Omental fat pad (tissue), 4 donors: ENCODE data around the gene TACC2. TPM values are rescaled to one million over a fixed set of nuclear protein-coding genes. Genes with fewer than 3 reads are reported as not detected.

ENCODE experiments used
- ATAC-seq: fragments of 150-250 bp; one replicate; pipeline ENCODE4 v1.9.1; 2016; ENCODE audit warnings: mild to moderate bottlenecking, moderate library complexity; ENCODE audit not compliant: low FRiP score
- DNase-seq: peaks from one replicate; pipeline ENCODE4 v3.0.0-alpha.2; 2019; ENCODE audit warnings: low spot score
- total RNA-seq, 4 donors: library from RNA; depleted of rRNA; stranded (reverse); fragments of >200 nt; gene quantifications; one replicate each; pipeline ENCODE4 v1.1.0, GENCODE V29; 2016
- TF ChIP-seq, protein P1 (sequence below), 3 donors: fragments of 450-650 bp; IDR thresholded peaks; one replicate each; pipeline ENCODE4 v1.5.1; 2016 to 2017; ENCODE audit warnings: antibody characterized with exemption in 3 of 3, mild to moderate bottlenecking in 3 of 3, moderate library complexity in 2 of 3

The TACC2 gene
- total RNA-seq, 4 donors from 2014 or later = 23.8 to 33.6 (median 29.4) TPM

DNA sequence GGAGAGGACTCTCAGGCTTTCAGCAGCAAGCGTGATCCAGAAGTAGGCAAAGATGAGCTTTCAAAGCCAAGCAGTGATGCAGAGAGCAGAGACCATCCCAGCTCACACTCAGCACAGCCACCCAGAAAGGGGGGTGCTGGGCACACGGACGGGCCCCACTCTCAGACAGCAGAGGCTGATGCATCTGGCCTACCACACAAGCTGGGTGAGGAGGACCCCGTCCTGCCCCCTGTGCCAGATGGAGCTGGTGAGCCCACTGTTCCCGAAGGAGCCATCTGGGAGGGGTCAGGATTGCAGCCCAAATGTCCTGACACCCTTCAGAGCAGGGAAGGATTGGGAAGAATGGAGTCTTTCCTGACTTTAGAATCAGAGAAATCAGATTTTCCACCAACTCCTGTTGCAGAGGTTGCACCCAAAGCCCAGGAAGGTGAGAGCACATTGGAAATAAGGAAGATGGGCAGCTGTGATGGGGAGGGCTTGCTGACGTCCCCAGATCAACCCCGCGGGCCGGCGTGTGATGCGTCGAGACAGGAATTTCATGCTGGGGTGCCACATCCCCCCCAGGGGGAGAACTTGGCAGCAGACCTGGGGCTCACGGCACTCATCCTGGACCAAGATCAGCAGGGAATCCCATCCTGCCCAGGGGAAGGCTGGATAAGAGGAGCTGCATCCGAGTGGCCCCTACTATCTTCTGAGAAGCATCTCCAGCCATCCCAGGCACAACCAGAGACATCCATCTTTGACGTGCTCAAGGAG, 95.5 kb downstream of the TACC2 start:
- ATAC-seq (no peak), DNase-seq (no peak)
- TF ChIP-seq, protein P1, sequence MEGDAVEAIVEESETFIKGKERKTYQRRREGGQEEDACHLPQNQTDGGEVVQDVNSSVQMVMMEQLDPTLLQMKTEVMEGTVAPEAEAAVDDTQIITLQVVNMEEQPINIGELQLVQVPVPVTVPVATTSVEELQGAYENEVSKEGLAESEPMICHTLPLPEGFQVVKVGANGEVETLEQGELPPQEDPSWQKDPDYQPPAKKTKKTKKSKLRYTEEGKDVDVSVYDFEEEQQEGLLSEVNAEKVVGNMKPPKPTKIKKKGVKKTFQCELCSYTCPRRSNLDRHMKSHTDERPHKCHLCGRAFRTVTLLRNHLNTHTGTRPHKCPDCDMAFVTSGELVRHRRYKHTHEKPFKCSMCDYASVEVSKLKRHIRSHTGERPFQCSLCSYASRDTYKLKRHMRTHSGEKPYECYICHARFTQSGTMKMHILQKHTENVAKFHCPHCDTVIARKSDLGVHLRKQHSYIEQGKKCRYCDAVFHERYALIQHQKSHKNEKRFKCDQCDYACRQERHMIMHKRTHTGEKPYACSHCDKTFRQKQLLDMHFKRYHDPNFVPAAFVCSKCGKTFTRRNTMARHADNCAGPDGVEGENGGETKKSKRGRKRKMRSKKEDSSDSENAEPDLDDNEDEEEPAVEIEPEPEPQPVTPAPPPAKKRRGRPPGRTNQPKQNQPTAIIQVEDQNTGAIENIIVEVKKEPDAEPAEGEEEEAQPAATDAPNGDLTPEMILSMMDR (IDR thresholded peaks at IDR 0.05) = no peak

DNA sequence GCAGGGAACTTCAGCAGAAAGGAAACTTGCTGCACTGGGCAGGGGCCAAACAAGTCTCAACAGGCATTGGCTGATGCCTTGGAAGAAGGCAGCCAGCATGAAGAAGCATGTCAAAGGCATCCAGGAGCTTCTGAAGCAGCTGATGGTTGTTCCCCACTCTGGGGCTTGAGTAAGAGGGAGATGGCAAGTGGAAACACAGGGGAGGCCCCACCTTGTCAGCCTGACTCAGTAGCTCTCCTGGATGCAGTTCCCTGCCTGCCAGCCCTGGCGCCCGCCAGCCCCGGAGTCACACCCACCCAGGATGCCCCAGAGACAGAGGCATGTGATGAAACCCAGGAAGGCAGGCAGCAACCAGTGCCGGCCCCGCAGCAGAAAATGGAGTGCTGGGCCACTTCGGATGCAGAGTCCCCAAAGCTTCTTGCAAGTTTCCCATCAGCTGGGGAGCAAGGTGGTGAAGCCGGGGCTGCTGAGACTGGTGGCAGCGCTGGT, 96.5 kb downstream of the TACC2 start:
- no peak for ATAC-seq
- TF ChIP-seq, protein P1 (IDR thresholded peaks at IDR 0.05) = no peak
- no peak for DNase-seq

DNA sequence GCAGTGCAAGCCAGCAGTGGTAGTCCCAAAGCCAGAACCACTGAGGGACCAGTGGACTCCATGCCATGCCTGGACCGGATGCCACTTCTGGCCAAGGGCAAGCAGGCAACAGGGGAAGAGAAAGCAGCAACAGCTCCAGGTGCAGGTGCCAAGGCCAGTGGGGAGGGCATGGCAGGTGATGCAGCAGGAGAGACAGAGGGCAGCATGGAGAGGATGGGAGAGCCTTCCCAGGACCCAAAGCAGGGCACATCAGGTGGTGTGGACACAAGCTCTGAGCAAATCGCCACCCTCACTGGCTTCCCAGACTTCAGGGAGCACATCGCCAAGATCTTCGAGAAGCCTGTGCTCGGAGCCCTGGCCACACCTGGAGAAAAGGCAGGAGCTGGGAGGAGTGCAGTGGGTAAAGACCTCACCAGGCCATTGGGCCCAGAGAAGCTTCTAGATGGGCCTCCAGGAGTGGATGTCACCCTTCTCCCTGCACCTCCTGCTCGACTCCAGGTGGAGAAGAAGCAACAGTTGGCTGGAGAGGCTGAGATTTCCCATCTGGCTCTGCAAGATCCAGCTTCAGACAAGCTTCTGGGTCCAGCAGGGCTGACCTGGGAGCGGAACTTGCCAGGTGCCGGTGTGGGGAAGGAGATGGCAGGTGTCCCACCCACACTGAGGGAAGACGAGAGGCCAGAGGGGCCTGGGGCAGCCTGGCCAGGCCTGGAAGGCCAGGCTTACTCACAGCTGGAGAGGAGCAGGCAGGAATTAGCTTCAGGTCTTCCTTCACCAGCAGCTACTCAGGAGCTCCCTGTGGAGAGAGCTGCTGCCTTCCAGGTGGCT, 97.7 kb downstream of the TACC2 start:
- ATAC-seq (no peak), DNase-seq (no peak)
- TF ChIP-seq, protein P1 (IDR thresholded peaks at IDR 0.05) = no peak

DNA sequence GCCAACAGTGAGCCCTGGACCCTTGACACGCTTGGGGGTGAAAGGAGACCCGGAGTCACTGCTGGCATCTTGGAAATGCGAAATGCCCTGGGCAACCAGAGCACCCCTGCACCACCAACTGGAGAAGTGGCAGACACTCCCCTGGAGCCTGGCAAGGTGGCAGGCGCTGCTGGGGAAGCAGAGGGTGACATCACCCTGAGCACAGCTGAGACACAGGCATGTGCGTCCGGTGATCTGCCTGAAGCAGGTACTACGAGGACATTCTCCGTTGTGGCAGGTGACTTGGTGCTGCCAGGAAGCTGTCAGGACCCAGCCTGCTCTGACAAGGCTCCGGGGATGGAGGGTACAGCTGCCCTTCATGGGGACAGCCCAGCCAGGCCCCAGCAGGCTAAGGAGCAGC, 98.5 kb downstream of the TACC2 start:
- ATAC-seq = no peak
- TF ChIP-seq, protein P1 (IDR thresholded peaks at IDR 0.05) = no peak
- no peak for DNase-seq

DNA sequence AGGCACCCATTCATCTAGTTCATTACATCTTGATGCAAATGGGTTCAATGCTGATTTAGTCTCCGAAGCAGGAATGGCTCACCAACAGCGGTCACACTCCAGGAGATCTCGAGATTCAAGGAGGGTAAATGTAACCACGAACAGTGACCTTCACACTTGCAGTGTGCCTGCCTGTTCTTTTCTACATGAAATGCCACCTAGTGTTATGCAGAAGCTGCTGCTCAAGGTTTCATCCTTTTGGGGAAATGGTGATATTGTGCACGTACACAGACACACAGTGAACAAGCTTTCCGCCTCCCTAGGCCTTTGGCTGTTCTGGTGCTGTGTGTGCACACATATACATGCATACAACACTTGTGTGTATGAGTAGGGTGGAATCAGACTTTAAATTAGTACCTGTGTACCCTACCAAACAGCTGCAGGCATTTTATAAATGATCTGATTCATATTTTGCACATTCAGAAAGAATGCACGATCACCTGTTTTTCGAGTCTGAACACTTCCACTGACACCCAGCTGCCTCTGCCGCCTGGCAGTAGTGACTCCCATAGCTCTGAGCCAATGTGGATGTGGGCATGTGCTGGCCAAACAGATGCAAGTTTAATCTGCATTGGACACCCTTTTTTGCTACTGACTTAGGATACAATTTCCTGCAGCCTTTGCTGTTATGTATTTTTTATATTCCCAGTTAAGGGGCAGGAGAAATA, 100.5 kb downstream of the TACC2 start:
- ATAC-seq = no peak
- no peak for DNase-seq
- TF ChIP-seq, protein P1 (IDR thresholded peaks at IDR 0.05) = no peak

DNA sequence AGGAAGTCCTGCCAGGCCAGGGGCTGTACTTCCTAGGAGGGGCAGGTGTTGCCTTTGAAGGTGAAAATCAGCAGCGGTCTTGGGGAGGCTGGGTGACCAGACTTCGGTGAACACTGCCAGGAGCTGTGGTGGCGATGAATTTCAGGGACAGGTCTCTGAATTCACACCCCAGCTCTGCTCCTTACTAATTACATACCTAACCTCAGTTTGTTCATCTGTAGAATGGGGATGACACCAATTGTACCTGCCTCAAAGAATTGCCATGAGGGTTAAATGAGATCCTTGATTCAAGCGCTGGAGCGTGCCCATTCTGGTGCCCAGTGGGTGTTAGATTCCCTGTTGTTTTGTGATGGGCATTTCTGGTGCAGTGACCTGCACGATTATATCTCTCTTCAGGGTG, 102.8 kb downstream of the TACC2 start:
- TF ChIP-seq, protein P1 (IDR thresholded peaks at IDR 0.05) = no peak
- DNase-seq = no peak
- ATAC-seq = no peak
